Stomach (tissue), 9 donors: ENCODE results near the gene RAB26. TPM values are rescaled to one million over a fixed set of nuclear protein-coding genes. Genes with fewer than 3 reads are reported as not detected.

ENCODE experiments used
- DNase-seq, 2 donors: peaks; one replicate each; pipeline versions ENCODE4 v3.0.0 to v3.0.0-alpha.2; 2013 to 2019
- H3K27ac ChIP-seq, 5 donors: fragments of 200-600 bp in 4 of 5; sonication (generic) in 4 of 5; one replicate each; pipeline ENCODE4 v1.5.1; 2013 to 2019; ENCODE audit warnings: mild to moderate bottlenecking in 1 of 5, moderate library complexity in 1 of 5
- H3K27me3 ChIP-seq, 3 donors: fragments of 200-600 bp; sonication (generic); one replicate each; pipeline ENCODE4 v1.5.1; 2017 to 2019; ENCODE audit warnings: mixed run types in 1 of 3
- H3K36me3 ChIP-seq, 4 donors: fragments of 200-600 bp; sonication (generic); 1 replicate in 3 of 4; 2 replicates in 1 of 4; pipeline ENCODE4 v1.5.1; 2016 to 2019
- H3K4me1 ChIP-seq, 4 donors: fragments of 200-600 bp; sonication (generic); one replicate each; pipeline ENCODE4 v1.5.1; 2016 to 2019
- H3K4me3 ChIP-seq, 4 donors: fragments of 200-600 bp; sonication (generic) in 3 of 4; one replicate each; pipeline ENCODE4 v1.5.1; 2016 to 2019; ENCODE audit warnings: mild to moderate bottlenecking in 1 of 4
- H3K9me3 ChIP-seq, 4 donors: fragments of 200-600 bp; sonication (generic); one replicate each; pipeline ENCODE4 v1.5.1; 2016 to 2019
- CTCF ChIP-seq, 7 experiments: fragments of 450-650 bp in 4 of 7; fragments of 200-600 bp in 3 of 7; sonication (generic) in 3 of 7; IDR thresholded peaks; one replicate each; pipeline ENCODE4 v1.5.1; 2016 to 2019; ENCODE audit warnings: antibody characterized with exemption in 7 of 7, control low read depth in 2 of 7, mild to moderate bottlenecking in 1 of 7
- EP300 ChIP-seq: sonication (generic); formaldehyde crosslinking; IDR thresholded peaks from one replicate; pipeline ENCODE4 v1.6.1; 2017; ENCODE audit warnings: antibody characterized with exemption
- POLR2A ChIP-seq, 4 donors: fragments of 450-650 bp; IDR thresholded peaks; one replicate each; pipeline ENCODE4 v1.6.1; 2016; ENCODE audit warnings: antibody characterized with exemption in 4 of 4, control low read depth in 2 of 4, mild to moderate bottlenecking in 1 of 4, moderate library complexity in 1 of 4
- POLR2AphosphoS5 ChIP-seq, 3 donors: sonication (generic); formaldehyde crosslinking; IDR thresholded peaks; one replicate each; pipeline ENCODE4 v1.6.1; 2016; ENCODE audit warnings: antibody characterized with exemption in 3 of 3
- WGBS, 5 donors: extraction: QIAGEN DNeasy Blood & Tissue Kit in 3 of 5; methylation state at CpG; one replicate each; pipeline versions ENCODE4 v1.1.5 to v1.1.7; 2013 to 2018; 5-methylcytosine and 5-hydroxymethylcytosine counted together
- intact Hi-C: fragments of 100-400 bp; cut with DNase I; formaldehyde crosslinking; loops from one replicate; pipeline ENCODE4 v1.15.1; 2023; ENCODE audit warnings: low total_unique reads
- polyA plus RNA-seq, 3 donors: library from polyadenylated mRNA; stranded (reverse); fragments of 200-250 nt; gene quantifications; one replicate each; pipeline ENCODE4 v1.2.3, GENCODE V29; 2013
- total RNA-seq, 5 donors: library from RNA; depleted of rRNA; stranded (reverse); fragments of >200 nt; gene quantifications; one replicate each; pipeline versions ENCODE4 v1.1.0 to v1.2.3, GENCODE V29; 2014 to 2016
- donor health status: healthy with polysubstance abuse.
- donor health status: Bipolar disorder and iron deficiency.
- donor health status: healthy.

The RAB26 gene
- total and polyA plus RNA-seq, 8 donors = 15.1 to 114 (median 27.2) TPM; not detected in 3

GRCh38 chr16:2186505-2186904, 38.1 kb downstream of the RAB26 start:
- no peak overlapping the region for H3K4me3 ChIP-seq
- intact Hi-C loops = no loop called here
- 84 to 93% (median 88%) methylated on average over 16 to 20 of the region's 20 CpGs for WGBS, 5 donors
- H3K36me3 ChIP-seq = no peaks in the 10 kb centered on the region
- TF ChIP-seq POLR2AphosphoS5 (IDR thresholded peaks at IDR 0.05) (no peak), CTCF (IDR thresholded peaks at IDR 0.05) (no peak), POLR2A (IDR thresholded peaks at IDR 0.05) (no peak), EP300 (no peak)
- no peaks in the 10 kb centered on the region for H3K9me3 ChIP-seq
- no peak for DNase-seq
- no peak overlapping the region for H3K27ac ChIP-seq
- H3K4me1 ChIP-seq = no peaks in the 10 kb centered on the region
- no peaks in the 10 kb centered on the region for H3K27me3 ChIP-seq

GRCh38 chr16:2187212-2187611, 38.8 kb downstream of the RAB26 start:
- H3K27ac ChIP-seq = no peak overlapping the region
- no peaks in the 10 kb centered on the region for H3K27me3 ChIP-seq
- TF ChIP-seq POLR2A (IDR thresholded peaks at IDR 0.05) = no peak
- DNase-seq = no peak
- intact Hi-C loops = no loop called here
- 56 to 76% (median 73%) methylated on average over 1 to 17 of the region's 17 CpGs for WGBS, 5 donors
- no peaks in the 10 kb centered on the region for H3K9me3 ChIP-seq
- H3K36me3 ChIP-seq = no peaks in the 10 kb centered on the region
- no peaks in the 10 kb centered on the region for H3K4me1 ChIP-seq
- H3K4me3 ChIP-seq = no peak overlapping the region

GRCh38 chr16:2188395-2188794, 40.0 kb downstream of the RAB26 start:
- H3K27me3 ChIP-seq = peaks cover 0 to under 1% (median 0%) of the 10 kb centered on the region in 3 donors
- H3K9me3 ChIP-seq = no peaks in the 10 kb centered on the region
- no peaks in the 10 kb centered on the region for H3K4me1 ChIP-seq
- no peak for TF ChIP-seq POLR2AphosphoS5 (IDR thresholded peaks at IDR 0.05)
- H3K36me3 ChIP-seq = no peaks in the 10 kb centered on the region
- 87 to 96% (median 92%) methylated on average over 6 to 8 of the region's 8 CpGs for WGBS, 5 donors
- H3K27ac ChIP-seq = no peak overlapping the region
- no peak overlapping the region for H3K4me3 ChIP-seq
- intact Hi-C loops = no loop called here
- DNase-seq = no peak

GRCh38 chr16:2189252-2189893, 40.9 kb downstream of the RAB26 start:
- no peaks in the 10 kb centered on the region for H3K4me1 ChIP-seq
- 84 to 90% (median 86%) methylated on average over 8 to 25 of the region's 25 CpGs for WGBS, 5 donors
- H3K27me3 ChIP-seq = peaks cover 0 to 11% (median 4%) of the 10 kb centered on the region in 3 donors
- H3K36me3 ChIP-seq = no peaks in the 10 kb centered on the region
- H3K4me3 ChIP-seq = no peak overlapping the region
- intact Hi-C loops = no loop called here
- no peak for TF ChIP-seq POLR2AphosphoS5 (IDR thresholded peaks at IDR 0.05)
- no peak for TF ChIP-seq EP300
- TF ChIP-seq CTCF (IDR thresholded peaks at IDR 0.05) = no peak
- no peak for TF ChIP-seq POLR2A (IDR thresholded peaks at IDR 0.05)
- no peak for DNase-seq
- H3K9me3 ChIP-seq = no peaks in the 10 kb centered on the region
- H3K27ac ChIP-seq = no peak overlapping the region

GRCh38 chr16:2190002-2190658, 41.7 kb downstream of the RAB26 start:
- no peaks in the 10 kb centered on the region for H3K36me3 ChIP-seq
- no peak for DNase-seq
- intact Hi-C loops = loop anchor here (10.0 kb wide), 1 partner anchor 305 kb away; no protein-coding TSS in a partner anchor
- 74 to 82% (median 79%) methylated on average over 14 to 24 of the region's 24 CpGs for WGBS, 5 donors
- no peak for TF ChIP-seq CTCF (IDR thresholded peaks at IDR 0.05)
- no peak for TF ChIP-seq POLR2A (IDR thresholded peaks at IDR 0.05)
- no peak for TF ChIP-seq EP300
- TF ChIP-seq POLR2AphosphoS5 (IDR thresholded peaks at IDR 0.05) = no peak
- H3K4me1 ChIP-seq = peaks cover 2 to 7% (median 3%) of the 10 kb centered on the region in 4 donors
- peaks cover 0 to 18% (median 12%) of the 10 kb centered on the region in 3 donors for H3K27me3 ChIP-seq
- H3K9me3 ChIP-seq = no peaks in the 10 kb centered on the region
- H3K4me3 ChIP-seq = no peak overlapping the region
- no peak overlapping the region for H3K27ac ChIP-seq
